Keratinocyte (primary cell): Measurements from ENCODE around the gene PLAC1. TPM values are rescaled to one million over a fixed set of nuclear protein-coding genes. Genes with fewer than 3 reads are reported as not detected.

ENCODE experiments used
- DNase-seq: peaks from one replicate; pipeline ENCODE4 v3.0.0-alpha.2; 2011; ENCODE audit warnings: low read depth, missing footprints, low spot score
- FAIRE-seq: peaks from 2 replicates; lab custom pipeline; 2011; peaks lifted over from hg19 to GRCh38; lab: Jason Lieb, UNC
- H2AFZ ChIP-seq: 2 replicates; pipeline ENCODE4 v1.6.0; 2012; ENCODE audit warnings: low read length, control low read depth, inconsistent platforms; ENCODE audit not compliant: control insufficient read depth
- H3K27ac ChIP-seq: 2 replicates; pipeline ENCODE4 v1.5.1; 2011; ENCODE audit warnings: low read length; ENCODE audit not compliant: control insufficient read depth, insufficient read depth
- H3K27me3 ChIP-seq: 3 replicates; pipeline ENCODE4 v1.6.0; 2011; ENCODE audit warnings: low read length; ENCODE audit not compliant: control insufficient read depth, insufficient read depth; ENCODE audit errors: extremely low read depth
- H3K36me3 ChIP-seq, 2 experiments: 2 replicates in 1 of 2; 3 replicates in 1 of 2; pipeline ENCODE4 v1.5.1; 2011; ENCODE audit warnings: low read length in 2 of 2, mild to moderate bottlenecking in 1 of 2; ENCODE audit not compliant: control insufficient read depth in 2 of 2, insufficient read depth in 2 of 2; ENCODE audit errors: extremely low read depth in 1 of 2
- H3K4me1 ChIP-seq: 3 replicates; pipeline ENCODE4 v1.5.1; 2011; ENCODE audit warnings: low read length; ENCODE audit not compliant: control insufficient read depth, insufficient read depth; ENCODE audit errors: extremely low read depth
- H3K4me2 ChIP-seq: 3 replicates; pipeline ENCODE4 v1.6.0; 2011; ENCODE audit warnings: low read depth, low read length; ENCODE audit not compliant: control insufficient read depth, insufficient read depth; ENCODE audit errors: extremely low read depth
- H3K4me3 ChIP-seq, 3 experiments: fragments of 200-600 bp in 1 of 3; sonication (generic) in 1 of 3; 2 replicates in 2 of 3; 3 replicates in 1 of 3; pipeline ENCODE4 v1.5.1; 2011 to 2016; ENCODE audit warnings: low read length in 3 of 3, mild to moderate bottlenecking in 3 of 3, control low read depth in 2 of 3, inconsistent platforms in 1 of 3, low read depth in 1 of 3, mixed read lengths in 1 of 3, mixed run types in 1 of 3, moderate library complexity in 1 of 3; ENCODE audit not compliant: control insufficient read depth in 2 of 3, insufficient read depth in 2 of 3; ENCODE audit errors: extremely low read depth in 1 of 3
- H3K79me2 ChIP-seq: 2 replicates; pipeline ENCODE4 v1.6.0; 2012; ENCODE audit warnings: low read length; ENCODE audit not compliant: control insufficient read depth, insufficient read depth
- H3K9ac ChIP-seq: 3 replicates; pipeline ENCODE4 v1.6.0; 2011; ENCODE audit warnings: low read length; ENCODE audit not compliant: control insufficient read depth, insufficient read depth; ENCODE audit errors: extremely low read depth
- H3K9me1 ChIP-seq: 3 replicates; pipeline ENCODE4 v1.6.0; 2011; ENCODE audit warnings: low read length; ENCODE audit not compliant: control insufficient read depth, insufficient read depth; ENCODE audit errors: extremely low read depth
- H3K9me3 ChIP-seq: 2 replicates; pipeline ENCODE4 v1.5.1; 2012; ENCODE audit warnings: low read depth, low read length; ENCODE audit not compliant: control insufficient read depth
- H4K20me1 ChIP-seq: 3 replicates; pipeline ENCODE4 v1.6.0; 2011; ENCODE audit warnings: low read length; ENCODE audit not compliant: control insufficient read depth, insufficient read depth; ENCODE audit errors: extremely low read depth
- EZH2 ChIP-seq: IDR thresholded peaks from one replicate; pipeline ENCODE4 v1.6.1; 2012; ENCODE audit warnings: inconsistent platforms, mild to moderate bottlenecking, low read length, moderate library complexity
- dilution Hi-C: fragments of 300-500 bp; cut with MboI; formaldehyde crosslinking; loops from one replicate; pipeline ENCODE4 v1.7.0; 2020; ENCODE audit warnings: low sequenced_read_pairs; ENCODE audit not compliant: extremely low pct_ligation_motif_present
- polyA plus RNA-seq, 5 experiments: library from polyadenylated mRNA; depleted of rRNA in 3 of 5; stranded (reverse) in 3 of 5; stranded (forward) in 1 of 5; unstranded in 1 of 5; fragments of >200 nt; gene quantifications; 1 replicate in 1 of 5; 2 replicates in 3 of 5; 3 replicates in 1 of 5; pipeline versions ENCODE4 v1.2.1 to v1.2.3, GENCODE V29; 2011 to 2012; ENCODE audit warnings: missing spikeins in 2 of 5, low read depth in 1 of 5, low replicate concordance in 1 of 5
- TF ChIP-seq, protein P1 (sequence below), 3 experiments: IDR thresholded peaks in 1 of 3; conservative IDR thresholded peaks in 1 of 3; optimal IDR thresholded peaks in 1 of 3; 2 replicates in 2 of 3; 3 replicates in 1 of 3; pipeline versions ENCODE3 to v1.5.1; 2011; ENCODE audit warnings: low read length in 3 of 3, mild to moderate bottlenecking in 3 of 3, moderate library complexity in 2 of 3, control low read depth in 1 of 3, inconsistent platforms in 1 of 3; ENCODE audit not compliant: insufficient read depth in 2 of 3; ENCODE audit errors: extremely low read depth in 1 of 3

Gene PLAC1
- polyA plus RNA-seq, 1 donor (not counting 4 experiments of a cell fraction or from before 2014, with no cell fraction given) = 8.5 TPM

DNA sequence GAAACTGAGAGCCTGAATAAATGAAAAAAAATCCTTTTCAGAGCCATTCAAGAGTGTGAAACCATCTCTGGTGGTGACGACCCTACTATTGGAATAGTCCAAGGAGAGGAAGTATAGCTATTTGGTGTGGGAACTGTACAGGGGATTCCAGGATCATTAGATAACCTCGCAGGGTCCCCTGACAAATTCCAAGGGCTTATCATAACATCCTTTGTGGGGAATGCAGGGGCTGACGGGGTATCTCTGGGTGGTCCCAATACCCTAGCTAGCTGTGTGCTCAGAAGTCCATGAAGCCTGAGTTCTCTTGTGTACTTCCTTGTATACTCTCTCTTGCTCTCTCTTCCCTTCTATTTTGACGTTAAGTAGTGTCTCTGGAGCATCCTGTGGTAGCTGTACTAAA lies 13.8 kb upstream of the PLAC1 start:
- peaks cover 35% of the 10 kb centered on the region for H3K4me1 ChIP-seq
- no peak overlapping the region for H2AFZ ChIP-seq
- no peak overlapping the region for H3K9ac ChIP-seq
- no peak for DNase-seq
- dilution Hi-C loops = no loop called here
- no peaks in the 10 kb centered on the region for H3K9me1 ChIP-seq
- H3K27me3 ChIP-seq = no peaks in the 10 kb centered on the region
- TF ChIP-seq, protein P1, sequence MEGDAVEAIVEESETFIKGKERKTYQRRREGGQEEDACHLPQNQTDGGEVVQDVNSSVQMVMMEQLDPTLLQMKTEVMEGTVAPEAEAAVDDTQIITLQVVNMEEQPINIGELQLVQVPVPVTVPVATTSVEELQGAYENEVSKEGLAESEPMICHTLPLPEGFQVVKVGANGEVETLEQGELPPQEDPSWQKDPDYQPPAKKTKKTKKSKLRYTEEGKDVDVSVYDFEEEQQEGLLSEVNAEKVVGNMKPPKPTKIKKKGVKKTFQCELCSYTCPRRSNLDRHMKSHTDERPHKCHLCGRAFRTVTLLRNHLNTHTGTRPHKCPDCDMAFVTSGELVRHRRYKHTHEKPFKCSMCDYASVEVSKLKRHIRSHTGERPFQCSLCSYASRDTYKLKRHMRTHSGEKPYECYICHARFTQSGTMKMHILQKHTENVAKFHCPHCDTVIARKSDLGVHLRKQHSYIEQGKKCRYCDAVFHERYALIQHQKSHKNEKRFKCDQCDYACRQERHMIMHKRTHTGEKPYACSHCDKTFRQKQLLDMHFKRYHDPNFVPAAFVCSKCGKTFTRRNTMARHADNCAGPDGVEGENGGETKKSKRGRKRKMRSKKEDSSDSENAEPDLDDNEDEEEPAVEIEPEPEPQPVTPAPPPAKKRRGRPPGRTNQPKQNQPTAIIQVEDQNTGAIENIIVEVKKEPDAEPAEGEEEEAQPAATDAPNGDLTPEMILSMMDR (optimal IDR thresholded peaks at IDR 0.05 in 1 of 3, IDR thresholded peaks at IDR 0.05 in 1 of 3, conservative IDR thresholded peaks at IDR 0.05 in 1 of 3; ENCODE audit: extremely low read depth in 1 of 3, insufficient read depth in 2 of 3, low read length in 3 of 3) = no peak
- no peak for TF ChIP-seq EZH2
- no peak overlapping the region for H3K4me2 ChIP-seq
- no peaks in the 10 kb centered on the region for H3K36me3 ChIP-seq
- no peak overlapping the region for H3K27ac ChIP-seq
- no peak for FAIRE-seq
- H3K79me2 ChIP-seq = no peaks in the 10 kb centered on the region
- no peaks in the 10 kb centered on the region for H3K9me3 ChIP-seq
- H4K20me1 ChIP-seq = no peaks in the 10 kb centered on the region
- no peak overlapping the region for H3K4me3 ChIP-seq

DNA sequence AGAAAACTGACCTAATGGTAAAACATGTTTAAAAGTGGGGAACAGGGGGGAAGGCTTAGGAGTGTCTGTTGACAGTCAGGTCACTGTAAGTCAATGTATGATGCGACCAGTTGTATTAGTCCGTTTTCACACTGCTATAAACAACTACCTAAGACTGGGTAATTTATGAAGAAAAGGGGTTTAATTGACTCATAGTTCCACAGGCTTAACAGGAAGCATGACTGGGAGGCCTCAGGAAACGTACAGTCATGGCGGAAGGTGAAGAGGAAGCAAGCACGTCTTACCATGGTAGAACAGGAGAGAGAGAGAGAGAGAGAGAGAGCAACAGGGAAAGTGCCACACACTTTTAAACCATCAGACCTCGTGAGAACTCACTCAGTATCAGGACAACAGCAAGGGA lies 13.0 kb upstream of the PLAC1 start:
- TF ChIP-seq EZH2 = no peak
- TF ChIP-seq, protein P1 (optimal IDR thresholded peaks at IDR 0.05 in 1 of 3, IDR thresholded peaks at IDR 0.05 in 1 of 3, conservative IDR thresholded peaks at IDR 0.05 in 1 of 3; ENCODE audit: extremely low read depth in 1 of 3, insufficient read depth in 2 of 3, low read length in 3 of 3) = no peak
- dilution Hi-C loops = no loop called here
- no peaks in the 10 kb centered on the region for H3K27me3 ChIP-seq
- no peak overlapping the region for H2AFZ ChIP-seq
- H3K9ac ChIP-seq = no peak overlapping the region
- H4K20me1 ChIP-seq = no peaks in the 10 kb centered on the region
- DNase-seq (no peak), FAIRE-seq (no peak)
- H3K4me2 ChIP-seq = no peak overlapping the region
- no peaks in the 10 kb centered on the region for H3K9me3 ChIP-seq
- H3K36me3 ChIP-seq = no peaks in the 10 kb centered on the region
- H3K27ac ChIP-seq = peak overlapping the region; percentile 70
- no peak overlapping the region for H3K4me3 ChIP-seq
- no peaks in the 10 kb centered on the region for H3K9me1 ChIP-seq
- H3K79me2 ChIP-seq = no peaks in the 10 kb centered on the region
- peaks cover 28% of the 10 kb centered on the region for H3K4me1 ChIP-seq
